Measurements from ENCODE around the gene DYNLT1. TPM values are rescaled to one million over a fixed set of nuclear protein-coding genes. Genes with fewer than 3 reads are reported as not detected.
"Not testable (repeated sequence)": the region's sequence is repeated elsewhere in the genome, so short reads cannot be mapped to it uniquely, and the experiment has no call there.

The DYNLT1 gene
- total RNA-seq, 5 donors from 2014 or later (not counting 1 experiment from before 2014, with no cell fraction given), result 50.8 to 128 (median 59.5) TPM

- Histone ChIP-seq H3K4me1 (ENCODE audit: control insufficient read depth in 1 of 2, extremely low read depth in 1 of 2, insufficient read depth in 2 of 2, low read length in 2 of 2) (no peaks in the 10 kb centered on the region), H3K27ac (ENCODE audit: low read length) (no peak overlapping the region), H3K36me3 (ENCODE audit: control insufficient read depth in 2 of 2, extremely low read depth in 1 of 2, insufficient read depth in 1 of 2, low read length in 1 of 2) (peaks cover 0 to 16% of the 10 kb centered on the region in 2 donors), H3K9me3 (no peaks in the 10 kb centered on the region), H3K27me3 (replicated peaks in 1 of 2; ENCODE audit: control insufficient read depth in 2 of 2, extremely low read depth in 1 of 2, insufficient read depth in 2 of 2, low read length in 1 of 2) (no peaks in the 10 kb centered on the region), H3K4me3 (ENCODE audit: control insufficient read depth in 1 of 2, extremely low read depth in 1 of 2, low read length in 1 of 2) (no peak overlapping the region)
- CTCF ChIA-PET, result no interaction called here
- Mint-ChIP-seq H3K9me3 (no peaks in the 10 kb centered on the region), H3K36me3 (peaks cover 29% of the 10 kb centered on the region), H3K4me1 (peaks cover 9 to 14% (median 9%) of the 10 kb centered on the region in 3 donors), H3K27ac (peak overlapping the region in 1 of 2 donors; percentile 19), H3K4me3 (no peak overlapping the region), H3K27me3 (no peaks in the 10 kb centered on the region)
- WGBS (ENCODE audit: insufficient coverage), result 98% methylated on average over 6 of the region's 14 CpGs
- no peak for DNase-seq
- no peak for ATAC-seq (replicated peaks in 1 of 4)
- POLR2A ChIA-PET, result no interaction called here
These were observed 30.0 kb upstream of the DYNLT1 start for GRCh38 chr6:158674342-158675131.

- POLR2A ChIA-PET, result interaction anchor here (0.6 to 1.6 kb wide), 3 partner anchors 23 to 196 kb away, joined by 3 to 5 read pairs (median 3); partner anchors contain the start of gene SYTL3 (in 1 of the 2)
- H3K9me3 Mint-ChIP-seq, result no peaks in the 10 kb centered on the region
- no CpG with 5 or more reads among the region's 6 CpGs for WGBS (ENCODE audit: insufficient coverage)
- no peak overlapping the region for H3K4me3 Mint-ChIP-seq
- H3K27me3 Mint-ChIP-seq, result no peaks in the 10 kb centered on the region
- Histone ChIP-seq H3K4me3 (ENCODE audit: control insufficient read depth in 1 of 2, extremely low read depth in 1 of 2, low read length in 1 of 2) (no peak overlapping the region), H3K9me3 (no peaks in the 10 kb centered on the region), H3K36me3 (ENCODE audit: control insufficient read depth in 2 of 2, extremely low read depth in 1 of 2, insufficient read depth in 1 of 2, low read length in 1 of 2) (peaks cover 0 to 28% of the 10 kb centered on the region in 2 donors), H3K27ac (ENCODE audit: low read length) (no peak overlapping the region), H3K4me1 (ENCODE audit: control insufficient read depth in 1 of 2, extremely low read depth in 1 of 2, insufficient read depth in 2 of 2, low read length in 2 of 2) (no peaks in the 10 kb centered on the region), H3K27me3 (replicated peaks in 1 of 2; ENCODE audit: control insufficient read depth in 2 of 2, extremely low read depth in 1 of 2, insufficient read depth in 2 of 2, low read length in 1 of 2) (no peaks in the 10 kb centered on the region)
- no peak overlapping the region for H3K27ac Mint-ChIP-seq
- H3K4me1 Mint-ChIP-seq, result peaks cover 12 to 22% (median 14%) of the 10 kb centered on the region in 3 donors
- peaks cover 34% of the 10 kb centered on the region for H3K36me3 Mint-ChIP-seq
- no peak for ATAC-seq (replicated peaks in 1 of 4)
- no peak for DNase-seq
- CTCF ChIA-PET, result interaction anchor here (0.7 to 1.3 kb wide), 4 partner anchors 15 to 199 kb away, joined by 3 to 4 read pairs (median 4); no protein-coding TSS in a partner anchor
These were observed 28.2 kb upstream of the DYNLT1 start for GRCh38 chr6:158672726-158673125.

DNA sequence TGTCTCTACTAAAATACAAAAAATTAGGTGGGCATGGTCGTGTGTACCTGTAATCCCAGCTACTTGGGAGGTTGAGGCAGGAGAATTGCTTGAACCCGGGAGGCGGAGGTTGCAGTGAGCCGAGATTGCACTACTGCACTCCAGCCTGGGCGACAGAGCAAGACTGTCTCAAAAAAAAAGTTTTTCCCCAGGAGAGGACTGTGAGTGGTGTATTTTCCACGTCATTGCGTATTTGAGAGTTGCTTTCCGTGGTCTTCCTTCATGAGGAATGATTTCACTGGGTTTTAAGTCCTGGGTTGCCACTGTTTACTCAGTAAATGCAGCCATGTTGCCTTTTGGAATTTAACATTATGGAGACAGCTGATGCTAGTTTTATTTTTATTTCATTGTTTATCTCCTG lies 27.6 kb upstream of the DYNLT1 start:
- not testable (repeated sequence) for H3K9me3 Mint-ChIP-seq; H3K27ac Mint-ChIP-seq; H3K27me3 Mint-ChIP-seq; H3K27me3 ChIP-seq (replicated peaks in 1 of 2; ENCODE audit: control insufficient read depth in 2 of 2, extremely low read depth in 1 of 2, insufficient read depth in 2 of 2, low read length in 1 of 2); DNase-seq; H3K9me3 ChIP-seq; H3K27ac ChIP-seq (ENCODE audit: low read length); H3K4me3 ChIP-seq (ENCODE audit: control insufficient read depth in 1 of 2, extremely low read depth in 1 of 2, low read length in 1 of 2); H3K4me1 ChIP-seq (ENCODE audit: control insufficient read depth in 1 of 2, extremely low read depth in 1 of 2, insufficient read depth in 2 of 2, low read length in 2 of 2); ATAC-seq (replicated peaks in 1 of 4); H3K4me3 Mint-ChIP-seq
- 100% methylated on average over 4 of the region's 8 CpGs for WGBS (ENCODE audit: insufficient coverage)
- POLR2A ChIA-PET, result interaction anchor here in 1 of 2 donors (1.6 kb wide), 1 partner anchor 23 kb away, joined by 5 read pairs; the partner anchor contains the start of gene SYTL3
- Mint-ChIP-seq H3K4me1 (peaks cover 13 to 27% (median 19%) of the 10 kb centered on the region in 3 donors), H3K36me3 (peaks cover 39% of the 10 kb centered on the region)
- peaks cover 0 to 34% of the 10 kb centered on the region in 2 donors for H3K36me3 ChIP-seq (ENCODE audit: control insufficient read depth in 2 of 2, extremely low read depth in 1 of 2, insufficient read depth in 1 of 2, low read length in 1 of 2)
- CTCF ChIA-PET, result interaction anchor here in 1 of 2 donors (1.3 kb wide), 1 partner anchor 15 kb away, joined by 3 read pairs; no protein-coding TSS in a partner anchor

DNA sequence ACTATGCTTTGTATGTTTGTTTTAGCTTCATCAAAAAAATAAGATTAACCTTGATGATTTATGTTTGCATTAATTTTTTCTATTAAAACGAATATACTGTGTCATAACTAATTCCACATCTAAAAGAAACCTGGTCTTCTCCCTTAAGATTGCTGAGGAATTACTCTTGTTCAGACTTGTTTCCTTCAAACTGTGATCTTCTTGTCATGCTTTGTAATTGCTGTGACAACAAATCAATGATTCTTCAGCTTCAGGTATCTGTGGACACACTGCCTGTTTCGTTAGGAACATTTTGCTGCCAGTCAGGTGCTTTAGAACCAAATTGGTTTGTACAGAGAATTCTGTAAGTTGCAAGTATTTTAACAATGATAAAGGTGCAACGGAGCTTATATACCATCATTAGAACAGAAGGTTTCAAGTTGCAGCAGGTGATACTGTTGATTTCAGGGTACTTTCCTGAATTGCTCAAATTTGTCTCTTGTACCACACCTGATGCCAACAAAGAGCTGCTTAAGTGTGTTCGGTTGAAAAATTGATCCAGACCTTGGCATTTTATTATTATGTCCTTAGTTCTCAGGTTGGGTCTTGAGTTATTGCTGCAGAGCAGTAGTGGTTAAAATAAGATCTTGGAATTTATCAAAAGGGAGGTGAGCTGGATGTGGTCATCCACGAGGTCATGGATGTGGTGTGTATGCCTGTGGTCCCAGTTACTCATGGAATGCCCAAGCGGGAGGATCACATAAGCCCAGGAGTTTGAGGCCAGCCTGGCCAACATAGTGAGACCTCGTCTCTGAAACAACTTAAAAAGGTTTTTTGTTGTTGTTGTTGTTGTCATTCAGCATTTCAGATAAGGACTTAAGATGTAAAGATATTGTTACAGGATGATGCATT lies 24.8 kb upstream of the DYNLT1 start:
- H3K4me3 Mint-ChIP-seq, result no peak overlapping the region

GRCh38 chr6:158668707-158669103 lies 24.2 kb upstream of the DYNLT1 start:
- ATAC-seq (replicated peaks in 1 of 4), result no peak
- Mint-ChIP-seq H3K4me1 (peaks cover 17 to 35% (median 32%) of the 10 kb centered on the region in 3 donors), H3K9me3 (no peaks in the 10 kb centered on the region), H3K36me3 (peaks cover 44% of the 10 kb centered on the region), H3K27ac (peak overlapping the region in 1 of 2 donors; percentile 29), H3K4me3 (no peak overlapping the region), H3K27me3 (no peaks in the 10 kb centered on the region)
- peaks cover 0 to 2% of the 10 kb centered on the region in 2 experiments for H3K4me1 ChIP-seq (ENCODE audit: control insufficient read depth in 1 of 2, extremely low read depth in 1 of 2, insufficient read depth in 2 of 2, low read length in 2 of 2)
- H3K36me3 ChIP-seq (ENCODE audit: control insufficient read depth in 2 of 2, extremely low read depth in 1 of 2, insufficient read depth in 1 of 2, low read length in 1 of 2), result peaks cover 4 to 47% of the 10 kb centered on the region in 2 donors
- 98% methylated on average over 5 of the region's 7 CpGs for WGBS (ENCODE audit: insufficient coverage)
- ChIA-PET CTCF (interaction anchor here (0.5 to 1.1 kb wide), 3 partner anchors 9 to 22 kb away, joined by 3 to 5 read pairs (median 3); no protein-coding TSS in a partner anchor), POLR2A (interaction anchor here in 1 of 2 donors (1.0 kb wide), 1 partner anchor 19 kb away, joined by 9 read pairs; the partner anchor contains the start of gene SYTL3)
- H3K4me3 ChIP-seq (ENCODE audit: control insufficient read depth in 1 of 2, extremely low read depth in 1 of 2, low read length in 1 of 2), result no peak overlapping the region
- no peak overlapping the region for H3K27ac ChIP-seq (ENCODE audit: low read length)
- H3K27me3 ChIP-seq (replicated peaks in 1 of 2; ENCODE audit: control insufficient read depth in 2 of 2, extremely low read depth in 1 of 2, insufficient read depth in 2 of 2, low read length in 1 of 2), result no peaks in the 10 kb centered on the region
- H3K9me3 ChIP-seq, result no peaks in the 10 kb centered on the region
- no peak for DNase-seq

More for the DNA sequence above, 24.8 kb upstream of the DYNLT1 start:
- peaks cover 0 to 2% of the 10 kb centered on the region in 2 experiments for H3K4me1 ChIP-seq (ENCODE audit: control insufficient read depth in 1 of 2, extremely low read depth in 1 of 2, insufficient read depth in 2 of 2, low read length in 2 of 2)
- ATAC-seq (replicated peaks in 1 of 4) (no peak), DNase-seq (no peak)
- ChIA-PET CTCF (interaction anchor here (0.5 to 1.1 kb wide), 2 partner anchors 8 to 22 kb away, joined by 3 to 5 read pairs; no protein-coding TSS in a partner anchor), POLR2A (interaction anchor here in 1 of 2 donors (1.0 kb wide), 1 partner anchor 19 kb away, joined by 9 read pairs; the partner anchor contains the start of gene SYTL3)
- 93% methylated on average over 3 of the region's 7 CpGs for WGBS (ENCODE audit: insufficient coverage)
- H3K27ac ChIP-seq (ENCODE audit: low read length), result no peak overlapping the region
- H3K9me3 ChIP-seq, result no peaks in the 10 kb centered on the region
- H3K27me3 ChIP-seq (replicated peaks in 1 of 2; ENCODE audit: control insufficient read depth in 2 of 2, extremely low read depth in 1 of 2, insufficient read depth in 2 of 2, low read length in 1 of 2), result no peaks in the 10 kb centered on the region
- no peaks in the 10 kb centered on the region for H3K27me3 Mint-ChIP-seq
- H3K36me3 ChIP-seq (ENCODE audit: control insufficient read depth in 2 of 2, extremely low read depth in 1 of 2, insufficient read depth in 1 of 2, low read length in 1 of 2), result peaks cover 4 to 48% of the 10 kb centered on the region in 2 donors
- H3K27ac Mint-ChIP-seq, result peak overlapping the region in 1 of 2 donors; percentile 53
- peaks cover 51% of the 10 kb centered on the region for H3K36me3 Mint-ChIP-seq
- H3K4me3 ChIP-seq (ENCODE audit: control insufficient read depth in 1 of 2, extremely low read depth in 1 of 2, low read length in 1 of 2), result no peak overlapping the region
- peaks cover 17 to 36% (median 29%) of the 10 kb centered on the region in 3 donors for H3K4me1 Mint-ChIP-seq
- H3K9me3 Mint-ChIP-seq, result no peaks in the 10 kb centered on the region
